H1 (cell line): Measurements from ENCODE around the gene POTEI.
"Not testable (repeated sequence)": the region's sequence is repeated elsewhere in the genome, so short reads cannot be mapped to it uniquely, and the experiment has no call there.

ENCODE experiments used
- POLR2A ChIP-seq, 2 experiments: IDR thresholded peaks; 1 replicate in 1 of 2; 2 replicates in 1 of 2; pipeline ENCODE4 v1.6.1; 2011; ENCODE audit warnings: low read depth in 2 of 2, low read length in 2 of 2, mild to moderate bottlenecking in 2 of 2; ENCODE audit errors: control extremely low read depth in 1 of 2
- POLR2AphosphoS5 ChIP-seq: IDR thresholded peaks from 2 replicates; pipeline ENCODE4 v1.6.1; 2011; ENCODE audit warnings: low read depth, low read length
- RFX5 ChIP-seq: IDR thresholded peaks from 2 replicates; pipeline ENCODE4 v1.6.1; 2011; ENCODE audit warnings: low read depth, low read length, improper control_type of control experiment, borderline replicate concordance
- RNF2 ChIP-seq: fragments of 200-900, 300-1000 bp; sonication (generic); IDR thresholded peaks from 2 replicates; pipeline ENCODE4 v1.7.1; 2016; ENCODE audit warnings: borderline replicate concordance, low read depth, mild to moderate bottlenecking, antibody characterized with exemption, low read length; ENCODE audit not compliant: poor library complexity, severe bottlenecking; ENCODE audit errors: missing control alignments
- TF ChIP-seq, protein P1 (sequence below): IDR thresholded peaks from 2 replicates; pipeline ENCODE4 v1.6.1; 2012; ENCODE audit warnings: low read length, inconsistent platforms

DNA sequence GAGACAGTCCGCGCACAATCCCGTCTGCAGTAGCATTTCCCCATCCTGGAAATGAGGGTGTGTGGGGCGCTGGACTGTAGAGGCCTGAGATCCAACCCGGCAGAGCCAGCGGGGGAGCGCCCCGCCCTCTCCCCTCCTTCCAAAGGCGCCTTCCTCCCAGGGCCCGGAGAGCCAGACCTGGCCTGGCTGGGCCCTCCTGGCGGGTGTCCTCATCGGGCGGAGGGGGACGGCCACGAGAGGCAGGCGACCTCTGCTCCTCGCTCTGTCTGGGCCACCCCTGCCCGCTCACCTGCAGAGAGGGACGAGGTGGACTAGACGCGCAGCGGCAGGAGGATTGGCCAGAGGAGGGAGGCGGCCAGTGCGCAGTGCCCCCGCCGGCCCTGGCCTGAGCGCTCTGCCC lies 40.3 kb upstream of the POTEI start:
- not testable (repeated sequence) for TF ChIP-seq POLR2AphosphoS5; RNF2; POLR2A (IDR thresholded peaks at IDR 0.05; ENCODE audit: control extremely low read depth in 1 of 2, low read depth in 2 of 2, low read length in 2 of 2); RFX5
- TF ChIP-seq, protein P1, sequence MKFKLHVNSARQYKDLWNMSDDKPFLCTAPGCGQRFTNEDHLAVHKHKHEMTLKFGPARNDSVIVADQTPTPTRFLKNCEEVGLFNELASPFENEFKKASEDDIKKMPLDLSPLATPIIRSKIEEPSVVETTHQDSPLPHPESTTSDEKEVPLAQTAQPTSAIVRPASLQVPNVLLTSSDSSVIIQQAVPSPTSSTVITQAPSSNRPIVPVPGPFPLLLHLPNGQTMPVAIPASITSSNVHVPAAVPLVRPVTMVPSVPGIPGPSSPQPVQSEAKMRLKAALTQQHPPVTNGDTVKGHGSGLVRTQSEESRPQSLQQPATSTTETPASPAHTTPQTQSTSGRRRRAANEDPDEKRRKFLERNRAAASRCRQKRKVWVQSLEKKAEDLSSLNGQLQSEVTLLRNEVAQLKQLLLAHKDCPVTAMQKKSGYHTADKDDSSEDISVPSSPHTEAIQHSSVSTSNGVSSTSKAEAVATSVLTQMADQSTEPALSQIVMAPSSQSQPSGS = not testable (repeated sequence)
